ENCODE data around the gene IFITM1.
A peak's percentile ranks its signal among the peaks of the same experiment; 100 is the strongest.
"Not testable (repeated sequence)": the region's sequence is repeated elsewhere in the genome, so short reads cannot be mapped to it uniquely, and the experiment has no call there.

The IFITM1 gene

DNA sequence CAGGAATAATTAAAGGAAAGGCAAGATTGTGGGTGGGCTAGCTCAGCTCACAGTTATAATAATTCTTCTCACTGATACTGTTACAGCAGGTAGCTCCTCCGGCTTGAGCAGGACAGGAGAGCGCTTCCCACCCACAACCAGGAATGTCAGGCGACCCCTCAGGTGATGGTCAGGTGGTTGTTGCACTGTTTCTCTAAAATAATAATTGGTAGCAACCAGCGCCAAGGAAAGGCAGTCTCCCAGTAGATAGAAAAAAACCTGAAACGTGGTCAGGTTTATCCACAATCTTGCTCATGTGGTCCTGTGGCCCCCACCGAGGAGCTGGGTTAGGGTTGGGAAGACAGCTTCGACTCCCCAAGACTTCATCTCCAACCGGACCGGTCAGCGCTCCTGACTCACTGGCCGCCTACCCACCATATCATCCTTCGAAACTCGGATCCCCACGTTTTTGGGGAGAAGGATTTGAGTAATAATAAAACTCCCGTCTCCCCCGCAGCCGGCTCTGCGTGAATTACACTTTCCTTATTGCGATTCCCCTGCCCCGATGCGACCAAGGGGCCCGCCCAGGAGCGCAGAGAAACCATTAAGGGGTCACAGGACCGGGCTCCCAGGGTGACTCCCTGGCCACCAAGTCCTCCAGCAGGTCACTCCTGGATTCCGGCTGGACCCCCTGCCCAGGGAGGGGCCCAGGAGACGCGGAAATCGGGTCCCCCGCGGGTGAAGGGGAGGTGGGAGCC, 4.0 kb downstream of the IFITM1 start:
- H3K9me3 ChIP-seq (ENCODE audit: control insufficient read depth in 1 of 2, low read length in 2 of 2); H3K27me3 ChIP-seq (ENCODE audit: low read depth, low read length); H3K36me3 ChIP-seq (ENCODE audit: control insufficient read depth in 1 of 2, insufficient read depth in 2 of 2, low read length in 2 of 2): not testable (repeated sequence)
- Histone ChIP-seq H3K27ac (ENCODE audit: low read length) (peak overlapping the region; percentile 2), H3K4me1 (ENCODE audit: control insufficient read depth in 1 of 2, insufficient read depth in 2 of 2, low read length in 2 of 2) (peaks cover 0 to 12% of the 10 kb centered on the region in 2 donors), H3K4me3 (ENCODE audit: low read depth in 1 of 2, low read length in 2 of 2) (peak overlapping the region; percentile 18 to 69)

DNA sequence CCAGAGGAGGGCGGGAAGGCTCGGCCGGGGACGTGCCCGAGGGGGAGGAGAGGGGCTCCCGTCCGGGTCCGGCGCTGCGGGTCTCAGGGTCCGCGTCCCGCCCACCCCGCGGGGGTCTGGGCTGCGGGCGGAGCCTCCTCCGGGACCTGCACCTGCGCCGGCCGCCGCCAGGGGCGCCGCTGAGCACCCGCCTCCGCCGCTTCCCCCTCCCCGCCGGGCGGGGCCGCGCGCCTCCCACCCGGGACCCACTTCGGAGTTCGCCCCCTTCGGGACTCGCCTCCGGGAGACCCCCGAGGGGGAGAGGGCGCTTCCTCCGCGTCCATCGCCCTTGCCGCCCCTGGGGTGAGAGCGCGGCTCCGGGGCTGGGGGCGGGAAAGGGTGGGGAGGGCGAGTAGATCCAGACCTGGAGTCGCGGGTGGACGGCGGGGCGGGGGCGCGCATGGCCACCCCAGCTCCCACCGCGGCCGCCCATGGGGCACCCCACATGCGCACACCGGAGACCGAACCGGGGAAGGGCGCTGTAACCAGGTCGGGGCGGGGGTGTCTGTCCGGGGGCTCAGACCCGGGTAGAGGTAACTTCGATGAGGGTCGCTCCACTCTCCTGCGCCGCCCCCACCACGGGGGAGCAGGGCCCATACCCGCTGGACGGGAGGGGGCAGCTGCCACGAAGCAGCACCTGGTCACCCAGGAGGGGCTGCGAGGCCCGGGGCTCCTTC, 4.7 kb downstream of the IFITM1 start:
- H3K27me3 ChIP-seq (ENCODE audit: low read depth, low read length); H3K36me3 ChIP-seq (ENCODE audit: control insufficient read depth in 1 of 2, insufficient read depth in 2 of 2, low read length in 2 of 2); H3K9me3 ChIP-seq (ENCODE audit: control insufficient read depth in 1 of 2, low read length in 2 of 2); H3K27ac ChIP-seq (ENCODE audit: low read length); H3K4me1 ChIP-seq (ENCODE audit: control insufficient read depth in 1 of 2, insufficient read depth in 2 of 2, low read length in 2 of 2): not testable (repeated sequence)
- peak overlapping the region in 1 of 2 donors; percentile 74 for H3K4me3 ChIP-seq (ENCODE audit: low read depth in 1 of 2, low read length in 2 of 2)

DNA sequence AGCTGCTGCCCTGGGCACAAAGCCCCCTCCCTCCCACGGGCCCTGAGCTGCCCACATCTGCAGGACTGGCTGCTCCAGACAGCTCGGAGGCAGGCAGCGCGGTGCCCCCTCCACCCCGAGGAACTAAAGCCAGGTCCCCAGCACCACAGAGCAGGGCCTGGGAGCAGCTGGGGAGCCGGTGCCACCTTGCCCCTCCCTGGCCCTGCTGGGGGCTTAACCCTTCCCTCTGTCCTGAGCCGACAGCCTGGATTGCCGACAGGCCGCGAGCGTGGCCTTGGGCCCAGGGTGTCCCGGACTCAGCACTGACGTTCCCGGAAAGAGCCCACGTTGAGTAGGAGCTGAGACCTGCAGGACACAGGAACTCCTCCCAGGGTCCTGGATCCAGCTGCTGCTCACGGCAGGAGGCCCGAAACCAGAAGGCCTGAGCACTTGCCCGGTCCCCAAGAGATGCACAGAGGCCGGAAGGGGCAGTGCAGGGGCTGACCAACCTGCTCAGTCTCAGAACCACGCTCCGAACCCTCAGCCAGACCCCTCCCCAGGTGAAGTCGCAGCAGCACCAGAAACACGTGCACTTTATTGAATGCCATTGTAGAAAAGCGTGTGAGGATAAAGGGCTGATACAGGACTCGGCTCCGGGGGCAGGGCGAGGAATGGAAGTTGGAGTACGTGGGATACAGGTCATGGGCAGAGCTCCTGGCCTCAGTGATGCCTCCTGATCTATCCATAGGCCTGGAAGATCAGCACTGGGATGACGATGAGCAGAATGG, 5.5 kb downstream of the IFITM1 start:
- not testable (repeated sequence) for H3K27me3 ChIP-seq (ENCODE audit: low read depth, low read length); H3K4me1 ChIP-seq (ENCODE audit: control insufficient read depth in 1 of 2, insufficient read depth in 2 of 2, low read length in 2 of 2); H3K9me3 ChIP-seq (ENCODE audit: control insufficient read depth in 1 of 2, low read length in 2 of 2); H3K36me3 ChIP-seq (ENCODE audit: control insufficient read depth in 1 of 2, insufficient read depth in 2 of 2, low read length in 2 of 2)
- Histone ChIP-seq H3K27ac (ENCODE audit: low read length) (peak overlapping the region; percentile 83), H3K4me3 (ENCODE audit: low read depth in 1 of 2, low read length in 2 of 2) (peak overlapping the region; percentile 74)

DNA sequence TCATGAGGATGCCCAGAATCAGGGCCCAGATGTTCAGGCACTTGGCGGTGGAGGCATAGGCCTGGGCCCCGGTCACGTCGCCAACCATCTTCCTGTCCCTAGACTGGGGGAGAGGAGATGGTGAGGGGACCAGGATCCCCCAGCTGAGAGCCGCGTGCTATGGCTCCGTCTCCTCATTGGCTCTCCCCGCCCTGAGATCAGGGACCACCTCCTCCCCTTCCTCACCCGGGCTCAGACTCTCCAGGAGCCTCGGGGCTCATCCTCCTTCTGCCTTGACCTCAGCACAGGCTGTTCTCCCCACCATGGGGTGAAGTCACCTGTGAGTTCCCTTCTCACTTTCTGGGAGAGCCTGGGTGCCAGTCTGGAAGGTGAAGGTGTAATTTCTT, 6.0 kb downstream of the IFITM1 start:
- not testable (repeated sequence) for H3K4me1 ChIP-seq (ENCODE audit: control insufficient read depth in 1 of 2, insufficient read depth in 2 of 2, low read length in 2 of 2); H3K36me3 ChIP-seq (ENCODE audit: control insufficient read depth in 1 of 2, insufficient read depth in 2 of 2, low read length in 2 of 2); H3K27me3 ChIP-seq (ENCODE audit: low read depth, low read length); H3K9me3 ChIP-seq (ENCODE audit: control insufficient read depth in 1 of 2, low read length in 2 of 2)
- Histone ChIP-seq H3K4me3 (ENCODE audit: low read depth in 1 of 2, low read length in 2 of 2) (peak overlapping the region; percentile 74), H3K27ac (ENCODE audit: low read length) (peak overlapping the region; percentile 83)

DNA sequence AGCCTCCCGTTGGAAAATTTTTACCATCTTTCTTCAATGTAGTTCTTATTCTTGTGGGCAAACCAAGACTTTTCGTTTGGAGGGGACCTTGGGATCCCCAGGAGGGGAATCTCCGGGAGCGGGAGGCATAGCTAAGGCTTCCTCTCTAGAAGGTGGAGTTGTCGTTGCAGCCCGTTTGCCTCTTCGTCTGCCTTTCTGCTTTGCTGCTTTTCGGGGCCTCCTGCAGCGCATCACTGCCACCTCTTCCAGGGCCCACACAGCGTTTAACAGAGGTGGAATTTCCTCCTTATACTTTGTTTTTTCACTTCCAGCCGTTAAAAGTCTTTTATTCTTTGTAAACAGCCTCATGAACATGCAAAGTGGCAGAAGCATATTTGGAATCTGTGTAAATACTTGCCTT, 10.3 kb downstream of the IFITM1 start:
- H3K36me3 ChIP-seq (ENCODE audit: control insufficient read depth in 1 of 2, insufficient read depth in 2 of 2, low read length in 2 of 2), result no peaks in the 10 kb centered on the region
- peak overlapping the region in 1 of 2 donors; percentile 42 for H3K4me3 ChIP-seq (ENCODE audit: low read depth in 1 of 2, low read length in 2 of 2)
- no peaks in the 10 kb centered on the region for H3K27me3 ChIP-seq (ENCODE audit: low read depth, low read length)
- H3K9me3 ChIP-seq (ENCODE audit: control insufficient read depth in 1 of 2, low read length in 2 of 2), result no peaks in the 10 kb centered on the region
- peaks cover 19 to 21% of the 10 kb centered on the region in 2 donors for H3K4me1 ChIP-seq (ENCODE audit: control insufficient read depth in 1 of 2, insufficient read depth in 2 of 2, low read length in 2 of 2)
- H3K27ac ChIP-seq (ENCODE audit: low read length), result peak overlapping the region; percentile 69

DNA sequence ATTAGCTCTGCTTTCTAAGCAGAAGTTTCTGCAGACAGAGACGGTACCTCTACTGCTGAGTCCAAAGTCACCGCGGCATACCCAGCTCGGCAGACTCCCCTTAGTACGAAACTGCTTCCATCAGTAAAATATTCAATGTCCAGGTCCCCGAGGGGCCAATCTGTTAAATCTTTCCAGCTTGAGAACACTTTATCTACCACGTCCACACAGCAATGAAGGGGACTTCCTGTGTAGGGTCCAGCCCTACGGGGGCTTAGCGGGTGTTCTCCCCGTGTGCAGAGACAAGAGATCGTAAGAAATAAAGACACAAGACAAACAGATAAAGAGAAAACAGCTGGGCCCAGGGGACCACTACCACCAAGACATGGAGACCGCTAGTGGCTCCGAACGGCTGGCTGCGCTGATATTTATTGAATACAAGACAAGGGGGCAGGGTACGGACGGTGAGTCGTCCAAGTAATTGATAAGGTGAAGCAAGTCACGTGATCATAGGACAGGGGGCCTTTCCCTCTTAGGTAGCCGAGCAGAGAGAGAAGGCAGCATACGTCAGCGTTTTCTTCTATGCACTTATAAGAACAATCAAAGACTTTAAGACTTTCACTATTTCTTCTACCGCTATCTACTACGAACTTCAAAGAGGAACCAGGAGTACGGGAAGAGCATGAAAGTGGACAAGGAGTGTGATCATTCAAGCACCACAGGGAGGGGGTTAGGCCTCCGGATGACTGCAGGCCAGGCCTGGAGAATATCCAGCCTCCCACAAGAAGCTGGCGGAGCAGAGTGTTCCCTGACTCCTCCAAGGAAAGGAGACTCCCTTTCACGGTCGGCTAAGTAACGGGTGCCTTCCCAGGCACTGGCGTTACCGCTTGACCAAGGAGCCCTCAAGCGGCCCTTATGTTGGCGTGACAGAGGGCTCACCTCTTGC, 11.0 kb downstream of the IFITM1 start:
- H3K4me3 ChIP-seq (ENCODE audit: low read depth in 1 of 2, low read length in 2 of 2), result peak overlapping the region in 1 of 2 donors; percentile 42
- H3K9me3 ChIP-seq (ENCODE audit: control insufficient read depth in 1 of 2, low read length in 2 of 2); H3K27me3 ChIP-seq (ENCODE audit: low read depth, low read length); H3K36me3 ChIP-seq (ENCODE audit: control insufficient read depth in 1 of 2, insufficient read depth in 2 of 2, low read length in 2 of 2): not testable (repeated sequence)
- peak overlapping the region; percentile 89 for H3K27ac ChIP-seq (ENCODE audit: low read length)
- H3K4me1 ChIP-seq (ENCODE audit: control insufficient read depth in 1 of 2, insufficient read depth in 2 of 2, low read length in 2 of 2), result peaks cover 19 to 21% of the 10 kb centered on the region in 2 donors

DNA sequence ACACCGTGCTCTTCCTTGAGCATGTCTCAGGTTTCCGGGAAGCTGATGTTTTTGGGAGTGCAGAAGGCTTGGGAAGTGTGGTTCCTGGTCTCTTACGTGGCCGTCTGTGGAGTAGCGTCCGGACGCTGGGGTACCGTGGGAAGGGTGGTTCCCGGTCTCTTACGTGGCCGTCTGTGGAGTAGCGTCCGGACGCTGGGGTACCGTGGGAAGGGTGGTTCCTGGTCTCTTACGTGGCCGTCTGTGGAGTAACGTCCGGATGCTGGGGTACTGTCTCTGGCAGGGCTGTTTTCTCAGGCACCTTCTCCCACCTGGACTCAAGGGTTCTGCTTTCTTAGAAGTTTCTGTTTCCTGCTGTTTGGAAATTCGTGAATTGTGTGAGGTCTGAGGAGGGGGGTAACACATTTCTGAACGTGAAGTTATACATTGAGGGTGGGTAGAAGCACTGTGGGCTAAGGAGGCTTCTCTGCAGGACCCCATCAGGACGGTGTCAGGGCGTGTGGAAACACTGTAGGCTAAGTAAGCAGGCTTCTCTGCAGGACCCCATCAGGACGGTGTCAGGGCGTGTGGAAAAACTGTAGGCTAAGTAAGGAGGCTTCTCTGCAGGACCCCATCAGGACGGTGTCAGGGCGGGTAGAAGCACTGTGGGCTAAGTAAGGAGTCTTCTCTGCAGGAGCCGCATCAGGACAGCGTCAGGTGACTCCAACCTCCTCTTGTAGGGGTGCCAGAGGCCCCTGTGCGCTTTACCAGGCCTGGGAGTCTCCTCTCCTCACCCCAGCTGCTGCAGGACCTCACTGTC, 12.2 kb downstream of the IFITM1 start:
- no peaks in the 10 kb centered on the region for H3K27me3 ChIP-seq (ENCODE audit: low read depth, low read length)
- H3K9me3 ChIP-seq (ENCODE audit: control insufficient read depth in 1 of 2, low read length in 2 of 2), result no peaks in the 10 kb centered on the region
- peak overlapping the region; percentile 89 for H3K27ac ChIP-seq (ENCODE audit: low read length)
- peaks cover 19 to 21% of the 10 kb centered on the region in 2 donors for H3K4me1 ChIP-seq (ENCODE audit: control insufficient read depth in 1 of 2, insufficient read depth in 2 of 2, low read length in 2 of 2)
- no peaks in the 10 kb centered on the region for H3K36me3 ChIP-seq (ENCODE audit: control insufficient read depth in 1 of 2, insufficient read depth in 2 of 2, low read length in 2 of 2)
- H3K4me3 ChIP-seq (ENCODE audit: low read depth in 1 of 2, low read length in 2 of 2), result peak overlapping the region in 1 of 2 donors; percentile 23

DNA sequence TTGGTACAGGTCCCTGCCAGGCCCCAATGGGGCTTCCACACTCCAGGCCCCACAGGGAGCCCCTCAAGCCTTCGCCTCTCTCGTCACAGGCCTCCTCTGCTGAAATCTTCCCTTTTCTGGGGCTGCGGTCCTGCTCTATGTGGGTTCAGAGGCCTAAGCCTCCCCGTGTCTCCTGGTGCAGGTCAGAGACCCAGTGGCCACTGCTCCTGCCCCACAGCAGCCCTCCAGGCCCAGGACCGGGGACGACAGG, 12.7 kb downstream of the IFITM1 start:
- Histone ChIP-seq H3K4me3 (ENCODE audit: low read depth in 1 of 2, low read length in 2 of 2) (peak overlapping the region in 1 of 2 donors; percentile 23), H3K9me3 (ENCODE audit: control insufficient read depth in 1 of 2, low read length in 2 of 2) (no peaks in the 10 kb centered on the region), H3K36me3 (ENCODE audit: control insufficient read depth in 1 of 2, insufficient read depth in 2 of 2, low read length in 2 of 2) (no peaks in the 10 kb centered on the region), H3K4me1 (ENCODE audit: control insufficient read depth in 1 of 2, insufficient read depth in 2 of 2, low read length in 2 of 2) (peaks cover 19 to 21% of the 10 kb centered on the region in 2 donors), H3K27ac (ENCODE audit: low read length) (peak overlapping the region; percentile 89), H3K27me3 (ENCODE audit: low read depth, low read length) (no peaks in the 10 kb centered on the region)

DNA sequence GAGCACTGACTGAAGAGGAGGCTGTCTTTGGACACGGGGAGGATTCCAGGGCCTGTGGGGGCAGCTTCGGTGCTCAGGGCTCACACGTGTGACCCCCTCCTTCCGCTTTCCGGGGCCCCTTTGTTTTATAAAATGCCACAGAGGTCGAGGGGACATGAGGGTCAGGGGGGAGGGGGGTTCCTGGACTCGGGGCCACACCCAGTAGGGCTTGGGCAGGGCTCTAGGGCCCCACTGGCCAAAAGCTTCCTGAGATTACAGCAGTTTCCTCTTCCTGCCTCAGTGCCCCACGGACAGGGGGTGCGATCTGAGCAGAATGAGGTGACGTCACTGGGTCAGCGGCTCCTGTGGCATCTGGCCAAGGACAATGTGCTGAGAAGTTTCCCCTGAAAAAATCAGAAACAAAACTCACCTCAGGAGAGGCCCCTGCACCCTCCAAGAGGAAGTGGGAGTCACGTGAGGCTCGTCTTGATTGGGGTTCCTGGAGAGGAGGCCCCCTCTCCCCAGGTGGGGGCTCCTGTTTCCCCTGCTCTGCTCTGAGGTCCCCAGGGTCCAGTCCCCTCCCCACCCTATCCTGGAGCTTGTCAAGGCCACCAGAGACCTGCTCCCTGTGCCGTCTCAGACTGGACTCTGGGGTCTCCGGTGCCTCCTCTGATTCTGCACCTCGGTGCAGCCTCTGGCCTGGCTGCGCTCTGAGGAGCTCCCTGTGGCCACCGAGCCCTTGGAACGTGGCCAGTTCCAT, 13.2 kb downstream of the IFITM1 start:
- peaks cover 19 to 21% of the 10 kb centered on the region in 2 donors for H3K4me1 ChIP-seq (ENCODE audit: control insufficient read depth in 1 of 2, insufficient read depth in 2 of 2, low read length in 2 of 2)
- H3K36me3 ChIP-seq (ENCODE audit: control insufficient read depth in 1 of 2, insufficient read depth in 2 of 2, low read length in 2 of 2), result no peaks in the 10 kb centered on the region
- no peaks in the 10 kb centered on the region for H3K9me3 ChIP-seq (ENCODE audit: control insufficient read depth in 1 of 2, low read length in 2 of 2)
- H3K4me3 ChIP-seq (ENCODE audit: low read depth in 1 of 2, low read length in 2 of 2), result peak overlapping the region; percentile 13 to 23
- H3K27ac ChIP-seq (ENCODE audit: low read length), result peak overlapping the region; percentile 89
- no peaks in the 10 kb centered on the region for H3K27me3 ChIP-seq (ENCODE audit: low read depth, low read length)

DNA sequence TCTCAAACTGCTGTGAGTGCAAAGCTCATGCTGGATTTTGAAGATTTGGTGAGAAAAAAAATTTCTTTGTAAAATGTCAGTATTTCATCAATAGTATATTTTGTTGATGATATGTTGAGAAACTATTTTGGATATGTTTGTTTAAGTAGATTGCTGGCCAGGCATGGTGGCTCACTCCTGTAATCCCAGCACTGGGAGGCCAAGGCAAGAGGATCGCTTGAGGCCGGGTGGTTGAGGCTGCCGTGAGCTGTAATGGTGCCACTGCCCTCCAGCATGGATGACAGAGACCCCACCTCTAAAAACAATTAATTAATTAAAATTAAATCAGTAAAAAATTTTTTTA, 13.7 kb downstream of the IFITM1 start:
- Histone ChIP-seq H3K4me3 (ENCODE audit: low read depth in 1 of 2, low read length in 2 of 2) (peak overlapping the region in 1 of 2 donors; percentile 13), H3K4me1 (ENCODE audit: control insufficient read depth in 1 of 2, insufficient read depth in 2 of 2, low read length in 2 of 2) (peaks cover 19 to 21% of the 10 kb centered on the region in 2 donors), H3K9me3 (ENCODE audit: control insufficient read depth in 1 of 2, low read length in 2 of 2) (no peaks in the 10 kb centered on the region), H3K27me3 (ENCODE audit: low read depth, low read length) (no peaks in the 10 kb centered on the region), H3K36me3 (ENCODE audit: control insufficient read depth in 1 of 2, insufficient read depth in 2 of 2, low read length in 2 of 2) (no peaks in the 10 kb centered on the region), H3K27ac (ENCODE audit: low read length) (peak overlapping the region; percentile 89)

Measured in muscle layer of duodenum (tissue), 2 donors.